D721Med (cell line): Measurements from ENCODE around the gene HAPLN1.

Experiments
- DNase-seq: peaks from one replicate; pipeline ENCODE4 v3.0.0; 2011; ENCODE audit warnings: low spot score; ENCODE audit not compliant: insufficient read length
- FAIRE-seq: peaks from 2 replicates; lab custom pipeline; 2011; peaks lifted over from hg19 to GRCh38; lab: Jason Lieb, UNC
- TF ChIP-seq, protein P1 (sequence below): IDR thresholded peaks from 2 replicates; pipeline ENCODE4 v1.5.1; 2012; ENCODE audit warnings: mild to moderate bottlenecking, control low read depth; ENCODE audit not compliant: insufficient read depth; ENCODE audit errors: missing control alignments

The HAPLN1 gene

DNA sequence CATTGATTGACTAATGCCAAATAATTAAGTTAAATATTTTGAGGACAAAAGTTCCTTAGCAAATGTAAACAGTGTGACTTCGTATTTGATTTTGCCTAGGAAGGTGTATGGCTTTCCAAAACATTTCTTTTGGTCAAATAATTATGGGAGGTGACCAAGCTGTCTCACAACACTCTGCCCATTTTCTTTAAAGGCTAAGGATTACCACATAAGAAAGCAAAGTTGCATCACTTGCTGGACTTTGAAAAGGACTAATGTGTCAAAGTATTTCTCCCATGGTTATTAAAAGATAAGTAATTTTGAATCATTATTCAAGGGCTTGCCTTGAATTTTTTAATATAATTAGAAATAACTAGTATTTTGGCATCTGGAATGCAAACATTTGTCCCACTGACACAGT is 74.7 kb downstream of the HAPLN1 start:
- TF ChIP-seq, protein P1, sequence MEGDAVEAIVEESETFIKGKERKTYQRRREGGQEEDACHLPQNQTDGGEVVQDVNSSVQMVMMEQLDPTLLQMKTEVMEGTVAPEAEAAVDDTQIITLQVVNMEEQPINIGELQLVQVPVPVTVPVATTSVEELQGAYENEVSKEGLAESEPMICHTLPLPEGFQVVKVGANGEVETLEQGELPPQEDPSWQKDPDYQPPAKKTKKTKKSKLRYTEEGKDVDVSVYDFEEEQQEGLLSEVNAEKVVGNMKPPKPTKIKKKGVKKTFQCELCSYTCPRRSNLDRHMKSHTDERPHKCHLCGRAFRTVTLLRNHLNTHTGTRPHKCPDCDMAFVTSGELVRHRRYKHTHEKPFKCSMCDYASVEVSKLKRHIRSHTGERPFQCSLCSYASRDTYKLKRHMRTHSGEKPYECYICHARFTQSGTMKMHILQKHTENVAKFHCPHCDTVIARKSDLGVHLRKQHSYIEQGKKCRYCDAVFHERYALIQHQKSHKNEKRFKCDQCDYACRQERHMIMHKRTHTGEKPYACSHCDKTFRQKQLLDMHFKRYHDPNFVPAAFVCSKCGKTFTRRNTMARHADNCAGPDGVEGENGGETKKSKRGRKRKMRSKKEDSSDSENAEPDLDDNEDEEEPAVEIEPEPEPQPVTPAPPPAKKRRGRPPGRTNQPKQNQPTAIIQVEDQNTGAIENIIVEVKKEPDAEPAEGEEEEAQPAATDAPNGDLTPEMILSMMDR: no peak
- FAIRE-seq (no peak), DNase-seq (no peak)

DNA sequence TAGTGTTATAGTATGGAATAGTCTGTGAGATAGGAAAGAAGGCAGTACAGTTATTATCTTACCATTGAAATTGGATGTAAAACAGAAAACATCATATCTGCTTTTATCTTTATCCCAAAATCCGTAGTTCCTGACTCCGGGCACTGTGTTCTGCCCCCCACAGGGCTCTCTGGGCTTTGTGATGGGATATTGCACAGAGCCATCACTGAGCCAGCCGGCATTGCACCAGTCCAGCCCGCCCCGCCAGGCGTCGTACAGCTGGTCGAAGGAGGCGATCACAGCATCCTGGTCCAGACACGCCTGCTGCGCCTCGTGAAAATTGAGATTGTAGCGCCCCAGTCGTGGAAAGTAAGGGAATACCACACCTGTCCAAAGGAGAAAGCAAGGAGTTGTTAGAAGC is 76.4 kb downstream of the HAPLN1 start:
- DNase-seq: no peak
- no peak for FAIRE-seq
- TF ChIP-seq, protein P1: no peak

DNA sequence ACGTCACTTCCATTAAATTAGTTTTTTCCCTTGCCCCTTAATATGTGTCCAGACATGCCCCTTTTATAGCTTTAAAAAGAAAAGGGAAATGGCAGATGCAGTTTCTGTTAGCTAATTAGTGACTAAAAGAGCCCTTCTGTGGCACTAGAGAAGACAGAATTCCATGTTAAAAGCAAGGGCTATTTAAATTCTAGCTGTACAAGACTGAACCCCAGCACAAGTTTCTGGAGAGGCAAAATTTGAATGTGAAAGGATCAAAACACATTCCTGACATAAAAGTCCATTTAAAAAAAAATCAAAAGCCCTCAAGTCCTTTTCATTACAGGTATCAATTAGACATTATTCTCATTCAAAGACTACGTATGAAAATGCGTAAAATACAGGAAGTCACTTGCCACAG is 78.7 kb downstream of the HAPLN1 start:
- DNase-seq (no peak), FAIRE-seq (no peak)
- TF ChIP-seq, protein P1: no peak

DNA sequence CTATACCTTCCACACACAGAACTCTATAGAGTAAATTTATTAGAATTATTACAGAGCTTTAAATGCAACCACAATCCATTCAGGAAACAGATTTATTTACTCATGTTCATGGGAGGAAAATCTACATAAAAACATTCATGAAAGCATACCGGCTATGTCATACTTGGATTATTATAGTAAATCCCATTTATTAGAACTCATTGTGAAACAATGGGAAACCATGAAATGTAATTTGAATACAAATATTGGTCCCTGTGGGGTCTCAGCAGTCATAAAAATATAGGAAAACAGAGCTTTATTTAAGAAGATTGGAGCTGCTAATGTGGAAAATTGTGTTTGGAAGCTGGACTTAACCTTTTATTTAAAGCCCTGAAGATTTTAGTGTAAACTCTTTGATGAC is 80.7 kb downstream of the HAPLN1 start:
- TF ChIP-seq, protein P1: no peak
- FAIRE-seq (no peak), DNase-seq (no peak)

DNA sequence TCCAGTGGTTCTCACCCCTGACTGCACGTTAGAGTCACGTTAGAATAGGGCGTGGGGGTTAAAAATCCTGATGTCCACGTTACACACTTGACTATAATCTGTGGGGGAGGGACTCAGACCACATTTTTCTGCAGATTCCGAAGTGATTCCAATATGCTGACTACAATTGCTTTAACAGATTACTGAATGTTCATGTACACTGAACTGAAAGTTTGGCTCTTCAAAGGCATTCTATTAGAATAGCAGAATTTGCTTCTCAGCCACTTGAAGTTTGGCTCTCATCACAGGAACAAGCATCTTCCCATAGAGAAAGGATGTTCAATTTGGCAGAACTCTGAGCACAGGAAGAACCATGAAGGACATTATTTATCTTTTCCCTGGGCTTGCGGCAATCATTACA is 84.5 kb downstream of the HAPLN1 start:
- FAIRE-seq (no peak), DNase-seq (no peak)
- TF ChIP-seq, protein P1: no peak

DNA sequence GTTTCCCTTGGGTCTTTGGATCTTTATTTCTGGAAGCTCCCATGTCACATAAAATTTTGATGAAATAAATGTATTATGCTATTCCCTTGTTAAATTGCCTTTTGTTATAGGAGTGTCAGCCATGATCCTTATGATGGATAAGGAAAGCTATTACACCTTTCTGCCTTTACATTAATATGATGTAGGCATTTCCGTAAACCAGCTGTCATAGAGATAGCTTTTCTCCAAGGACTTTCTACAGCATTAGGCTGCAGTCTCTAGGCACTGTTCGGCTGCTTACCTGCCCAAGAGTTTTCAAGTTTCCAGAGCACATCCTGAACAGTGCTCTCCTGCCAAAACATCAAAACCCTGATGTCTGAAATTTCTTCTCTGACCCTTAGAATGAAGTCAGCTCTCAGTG is 87.4 kb downstream of the HAPLN1 start:
- TF ChIP-seq, protein P1: no peak
- no peak for FAIRE-seq
- no peak for DNase-seq

DNA sequence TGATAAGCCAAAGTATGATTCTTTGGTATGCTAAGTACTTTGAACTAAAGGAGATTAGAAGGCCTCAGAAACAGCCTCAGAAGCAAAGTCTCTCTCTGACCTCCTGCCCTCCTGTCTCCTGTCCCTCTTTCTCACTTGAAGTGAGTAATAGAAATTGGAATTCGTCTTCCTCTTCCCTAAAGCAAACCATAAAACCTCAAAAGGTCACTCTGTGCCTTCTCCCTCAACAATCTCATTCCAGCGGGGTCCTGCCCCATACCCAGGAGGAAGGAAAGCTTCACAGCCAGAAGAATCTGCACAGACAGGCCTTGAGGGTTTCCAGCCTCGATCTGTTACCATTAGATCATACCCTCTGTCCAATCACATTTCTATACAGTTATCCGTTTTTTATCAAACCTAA is 87.8 kb downstream of the HAPLN1 start:
- FAIRE-seq: no peak
- TF ChIP-seq, protein P1: no peak
- DNase-seq: no peak
